Stomach smooth muscle (tissue), 2 donors: ENCODE data around the gene HPGDS.
"Not testable (repeated sequence)": the region's sequence is repeated elsewhere in the genome, so short reads cannot be mapped to it uniquely, and the experiment has no call there.

Experiments
- H3K27ac ChIP-seq: one replicate; pipeline ENCODE4 v1.7.0; 2013; ENCODE audit warnings: mild to moderate bottlenecking, low read length, inconsistent platforms
- H3K27me3 ChIP-seq, 2 donors: one replicate each; pipeline ENCODE4 v1.7.0; 2013; ENCODE audit warnings: low read length in 2 of 2; ENCODE audit not compliant: insufficient read depth in 2 of 2, control insufficient read depth in 1 of 2
- H3K36me3 ChIP-seq, 2 donors: one replicate each; pipeline ENCODE4 v1.7.0; 2013; ENCODE audit warnings: low read length in 2 of 2; ENCODE audit not compliant: control insufficient read depth in 2 of 2, insufficient read depth in 2 of 2
- H3K4me1 ChIP-seq: one replicate; pipeline ENCODE4 v1.7.0; 2013; ENCODE audit warnings: low read length; ENCODE audit not compliant: control insufficient read depth, insufficient read depth
- H3K4me3 ChIP-seq, 2 donors: one replicate each; pipeline ENCODE4 v1.7.0; 2013; ENCODE audit warnings: low read length in 2 of 2
- H3K9ac ChIP-seq, 2 donors: one replicate each; pipeline ENCODE4 v1.7.0; 2013; ENCODE audit warnings: low read length in 2 of 2, mild to moderate bottlenecking in 1 of 2
- H3K9me3 ChIP-seq, 2 donors: one replicate each; pipeline ENCODE4 v1.7.0; 2013; ENCODE audit warnings: low read length in 2 of 2; ENCODE audit not compliant: control insufficient read depth in 2 of 2
- donor health status: healthy.
- donor health status: Pancreatic carcinoma.

The HPGDS gene

DNA sequence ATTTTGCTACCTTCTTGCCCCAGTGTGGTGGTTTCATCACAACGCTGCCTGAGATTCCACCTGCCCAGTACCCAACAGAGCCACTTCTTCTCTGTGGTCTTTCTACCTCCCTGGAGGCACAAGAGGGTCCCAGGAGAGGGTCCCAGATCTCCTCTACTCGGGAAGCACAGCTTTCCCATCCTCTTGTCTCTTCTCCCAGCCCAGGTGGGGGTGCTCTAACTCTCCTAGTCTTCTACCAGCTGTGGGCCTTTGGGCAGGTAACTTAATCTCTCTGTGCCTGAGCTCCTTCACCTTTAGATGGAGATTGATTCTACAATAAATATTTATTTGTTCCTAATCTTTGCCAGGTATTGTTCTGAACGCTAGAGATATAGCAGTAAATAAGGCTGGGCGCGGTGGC is 1.8 kb upstream of the HPGDS start:
- no peak overlapping the region for H3K4me3 ChIP-seq
- H3K4me1 ChIP-seq: no peaks in the 10 kb centered on the region
- no peak overlapping the region for H3K9ac ChIP-seq
- H3K27me3 ChIP-seq: no peaks in the 10 kb centered on the region
- no peak overlapping the region for H3K27ac ChIP-seq
- no peaks in the 10 kb centered on the region for H3K36me3 ChIP-seq
- H3K9me3 ChIP-seq: no peaks in the 10 kb centered on the region

DNA sequence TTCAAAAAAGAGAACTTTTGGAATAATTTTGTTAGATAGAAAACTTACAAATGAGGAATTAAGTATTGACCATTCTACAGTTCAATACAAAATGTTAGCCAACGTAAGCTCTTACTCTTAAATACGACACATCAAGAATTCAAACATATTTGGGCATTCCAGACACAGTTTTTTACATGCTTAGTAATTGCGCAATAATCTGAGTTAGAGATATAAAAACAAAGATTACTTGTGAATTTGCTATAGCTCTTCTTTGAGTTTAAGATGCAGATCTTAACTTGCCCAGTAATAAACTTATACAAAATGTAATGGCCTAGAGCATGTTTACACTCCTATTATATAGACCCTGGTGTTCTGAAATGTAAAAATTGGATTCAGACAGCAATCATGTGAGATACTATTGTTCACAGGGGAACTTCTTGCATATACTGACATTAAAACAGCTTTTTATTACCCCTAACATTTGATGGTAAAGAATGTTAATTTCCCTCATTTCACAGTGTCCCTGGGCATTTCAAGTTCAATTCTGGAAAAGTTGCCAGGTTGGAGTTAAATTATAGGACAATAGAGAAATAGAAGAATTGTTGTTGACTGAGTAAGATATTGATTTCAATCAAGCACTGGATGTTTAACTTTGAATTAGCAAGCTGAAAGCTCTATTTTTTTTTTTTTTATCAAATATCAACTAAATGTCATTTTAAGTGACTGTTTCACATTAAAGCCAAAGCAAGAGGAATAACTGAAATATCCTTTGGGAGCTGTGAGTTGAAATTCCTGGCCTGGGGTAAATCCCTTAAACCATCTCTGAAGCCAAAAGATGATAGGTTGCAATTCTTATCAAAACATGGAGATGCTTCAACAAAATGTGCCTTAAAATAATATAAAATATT is 910 bp downstream of the HPGDS start:
- Histone ChIP-seq H3K4me1 (no peaks in the 10 kb centered on the region), H3K4me3 (no peak overlapping the region), H3K27ac (no peak overlapping the region), H3K27me3 (no peaks in the 10 kb centered on the region), H3K36me3 (no peaks in the 10 kb centered on the region), H3K9ac (no peak overlapping the region), H3K9me3 (no peaks in the 10 kb centered on the region)

DNA sequence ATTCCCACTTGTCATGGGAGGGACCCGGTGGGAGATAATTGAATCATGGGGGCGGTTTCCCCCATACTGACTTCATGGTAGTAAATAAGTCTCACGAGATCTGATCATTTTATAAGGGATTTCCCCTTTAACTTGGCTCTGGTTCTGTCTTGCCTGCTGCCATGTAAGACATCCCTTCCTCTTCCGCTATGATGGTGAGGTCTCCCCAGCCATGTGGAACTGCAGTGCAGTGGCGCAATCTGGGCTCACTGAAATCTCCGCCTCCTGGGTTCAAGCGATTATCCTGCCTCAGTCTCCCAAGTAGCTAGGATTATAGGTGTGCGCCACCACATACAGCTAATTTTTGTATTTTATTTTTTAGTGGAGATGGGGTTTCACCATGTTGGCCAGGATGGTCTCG is 2.9 kb downstream of the HPGDS start:
- Histone ChIP-seq H3K36me3 (no peaks in the 10 kb centered on the region), H3K27me3 (no peaks in the 10 kb centered on the region), H3K4me3 (no peak overlapping the region), H3K9ac (no peak overlapping the region), H3K9me3 (no peaks in the 10 kb centered on the region), H3K27ac (no peak overlapping the region), H3K4me1 (peaks cover 2% of the 10 kb centered on the region)

DNA sequence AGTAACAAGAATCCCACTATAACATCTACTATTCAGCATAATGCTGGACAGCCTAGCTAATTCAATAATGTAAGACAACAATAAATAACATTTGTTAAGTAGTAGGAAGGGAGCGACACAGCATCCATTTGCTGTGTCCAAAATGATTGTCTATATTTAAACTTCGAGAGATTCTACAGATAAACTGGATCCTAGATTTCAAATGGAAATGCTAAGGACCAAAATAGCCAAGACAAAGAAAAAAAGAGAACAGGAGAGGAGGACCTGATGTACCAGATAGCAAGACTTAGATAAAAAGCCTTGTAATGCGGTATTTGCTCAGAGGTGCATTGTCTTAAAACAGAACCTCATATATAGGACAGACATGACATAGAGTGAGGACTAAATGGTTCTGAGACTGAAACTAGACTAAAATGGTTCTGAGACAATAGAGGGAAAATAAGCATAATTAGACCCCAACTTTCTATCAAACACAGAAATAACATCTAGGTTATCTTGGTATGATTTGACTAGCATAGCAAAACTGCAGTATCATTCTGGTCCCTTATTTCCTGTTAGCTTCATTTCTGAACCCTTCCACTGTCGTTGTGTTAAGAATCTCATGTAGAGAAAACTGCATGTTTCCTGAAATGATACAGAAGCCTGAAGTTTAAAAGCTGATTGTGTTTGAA is 3.8 kb downstream of the HPGDS start:
- Histone ChIP-seq H3K36me3 (no peaks in the 10 kb centered on the region), H3K9ac (no peak overlapping the region), H3K4me3 (no peak overlapping the region), H3K27me3 (no peaks in the 10 kb centered on the region), H3K9me3 (no peaks in the 10 kb centered on the region), H3K27ac (no peak overlapping the region), H3K4me1 (peaks cover 2% of the 10 kb centered on the region)

DNA sequence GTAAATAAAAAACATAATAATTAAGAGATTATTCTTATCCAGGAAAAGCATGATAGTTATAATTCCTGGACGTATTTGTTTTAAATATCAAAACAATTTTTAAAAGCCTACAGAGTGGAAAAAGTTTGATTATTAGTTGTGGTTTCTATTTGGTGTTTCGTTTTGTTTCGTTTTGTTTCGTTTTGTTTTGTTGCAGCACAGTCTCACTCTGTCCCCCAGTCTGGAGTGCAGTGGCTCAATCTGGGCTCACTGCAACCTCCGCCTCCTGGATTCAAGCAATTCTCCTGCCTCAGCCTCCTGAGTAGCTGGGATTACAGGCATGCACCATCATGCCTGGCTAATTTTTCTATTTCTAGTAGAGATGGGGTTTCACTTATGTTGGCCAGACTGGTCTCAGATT is 5.8 kb downstream of the HPGDS start:
- not testable (repeated sequence) for H3K27me3 ChIP-seq, H3K27ac ChIP-seq, H3K9ac ChIP-seq, H3K9me3 ChIP-seq, H3K4me1 ChIP-seq, H3K4me3 ChIP-seq, H3K36me3 ChIP-seq

DNA sequence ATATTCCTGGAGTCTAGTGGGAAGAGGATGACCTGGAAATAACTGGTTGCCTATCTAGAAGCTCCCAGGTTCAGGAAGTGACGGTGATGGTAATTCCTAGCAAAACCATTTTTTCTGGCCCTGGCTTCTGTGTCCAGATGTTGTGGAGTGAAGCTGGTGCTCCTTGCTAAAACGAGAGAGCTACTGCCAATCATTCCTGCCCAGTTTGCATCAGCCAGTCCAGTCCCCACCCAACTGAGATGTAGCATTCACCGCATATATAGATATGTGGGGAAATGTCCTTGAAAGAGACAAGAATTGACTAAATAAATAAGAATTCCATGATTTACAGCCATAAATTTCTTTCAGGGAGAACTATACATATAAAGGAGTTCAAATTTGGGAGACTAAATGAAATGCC is 6.3 kb downstream of the HPGDS start:
- Histone ChIP-seq H3K27me3 (no peaks in the 10 kb centered on the region), H3K36me3 (no peaks in the 10 kb centered on the region), H3K4me1 (peaks cover 2% of the 10 kb centered on the region), H3K27ac (no peak overlapping the region), H3K4me3 (no peak overlapping the region), H3K9me3 (no peaks in the 10 kb centered on the region), H3K9ac (no peak overlapping the region)

DNA sequence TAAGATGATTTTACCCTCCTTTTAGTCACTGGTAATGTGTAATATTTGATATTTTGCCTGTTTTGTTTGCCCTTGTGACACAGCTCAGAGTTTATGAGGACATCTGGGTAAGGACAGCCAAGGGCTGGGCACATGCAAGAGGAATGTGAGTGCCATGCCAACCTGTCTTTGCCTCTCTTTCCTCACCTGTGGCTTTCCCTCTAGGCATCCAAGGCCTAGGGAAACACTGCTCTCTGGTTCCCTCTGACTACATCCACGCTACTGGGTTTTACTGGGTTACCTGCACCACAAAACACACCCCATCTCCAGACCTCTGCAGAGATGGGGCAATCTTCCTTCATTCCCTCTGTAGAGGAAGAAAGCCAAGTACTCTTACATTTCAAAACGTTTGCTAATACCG is 7.7 kb downstream of the HPGDS start:
- Histone ChIP-seq H3K9ac (no peak overlapping the region), H3K4me3 (no peak overlapping the region), H3K27ac (no peak overlapping the region), H3K27me3 (no peaks in the 10 kb centered on the region), H3K36me3 (no peaks in the 10 kb centered on the region), H3K9me3 (no peaks in the 10 kb centered on the region), H3K4me1 (peaks cover 2% of the 10 kb centered on the region)

DNA sequence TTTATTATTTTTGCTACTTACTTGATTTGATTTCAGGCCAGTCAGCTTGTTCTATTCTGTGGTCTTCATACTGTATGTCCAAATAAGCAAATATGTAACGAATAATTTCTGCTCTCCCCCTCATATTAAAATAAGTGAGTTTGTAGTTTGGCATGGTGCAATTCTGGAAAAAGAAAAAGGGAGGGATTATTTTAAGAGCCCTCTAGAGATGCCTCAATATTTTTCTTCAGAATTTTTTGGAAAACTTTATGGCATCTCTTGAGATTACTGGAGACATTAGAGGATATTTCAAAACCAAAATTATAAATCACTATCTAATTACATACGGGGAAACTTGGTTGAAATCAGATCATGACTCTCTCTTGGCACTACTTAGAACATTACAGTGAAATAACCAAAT is 8.2 kb downstream of the HPGDS start:
- H3K27ac ChIP-seq: no peak overlapping the region
- peaks cover 2% of the 10 kb centered on the region for H3K4me1 ChIP-seq
- H3K4me3 ChIP-seq: no peak overlapping the region
- no peak overlapping the region for H3K9ac ChIP-seq
- no peaks in the 10 kb centered on the region for H3K27me3 ChIP-seq
- no peaks in the 10 kb centered on the region for H3K36me3 ChIP-seq
- H3K9me3 ChIP-seq: no peaks in the 10 kb centered on the region

DNA sequence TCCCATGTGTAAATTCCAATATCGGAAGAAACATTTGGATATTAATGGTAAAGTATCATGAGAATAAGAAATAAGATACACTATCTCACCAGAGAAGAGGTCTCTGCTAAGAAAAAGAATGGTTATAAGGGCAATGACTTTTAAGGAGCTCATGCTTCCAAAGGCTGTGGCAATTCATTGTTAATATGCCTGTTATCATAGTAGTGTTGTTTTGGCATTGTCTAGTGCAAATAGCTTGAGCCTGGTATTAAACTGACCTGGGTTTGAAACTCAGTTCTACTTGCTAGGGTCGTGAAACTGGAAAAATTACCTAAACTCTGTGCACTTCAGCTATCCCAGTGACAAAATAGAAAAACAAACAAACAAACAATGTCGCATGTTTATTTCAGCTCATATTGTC is 8.8 kb downstream of the HPGDS start:
- Histone ChIP-seq H3K27me3 (no peaks in the 10 kb centered on the region), H3K9ac (no peak overlapping the region), H3K36me3 (no peaks in the 10 kb centered on the region), H3K4me1 (peaks cover 2% of the 10 kb centered on the region), H3K9me3 (no peaks in the 10 kb centered on the region), H3K27ac (no peak overlapping the region), H3K4me3 (no peak overlapping the region)

DNA sequence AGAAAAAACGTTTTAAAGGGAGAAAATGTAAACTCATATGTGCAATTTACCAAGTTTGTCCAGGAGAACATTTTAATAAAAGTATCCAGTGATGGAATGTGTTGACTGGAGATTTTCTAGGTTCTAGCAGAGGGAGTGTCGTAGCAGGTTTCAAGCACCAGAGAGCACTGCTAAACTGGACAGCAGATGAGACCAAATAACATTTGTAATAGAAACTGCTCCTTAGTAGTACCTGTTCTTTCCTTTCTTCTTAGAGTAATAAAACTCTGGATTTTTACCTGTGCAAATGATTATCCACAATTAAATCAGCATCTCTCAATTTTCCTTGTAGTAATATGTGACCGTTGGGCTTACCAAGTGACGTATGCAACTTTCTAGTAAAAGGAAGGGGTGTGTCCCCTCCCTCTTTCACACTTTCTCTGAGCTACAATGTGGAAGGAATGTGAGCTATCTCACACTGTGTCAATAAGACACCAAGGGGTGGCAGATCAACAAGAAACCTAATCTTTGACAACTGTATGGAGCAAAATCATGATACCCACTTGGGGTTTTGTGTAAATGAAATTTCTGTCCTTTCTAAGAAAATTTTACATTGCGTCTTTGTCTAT is 9.5 kb downstream of the HPGDS start:
- Histone ChIP-seq H3K4me1 (peaks cover 2% of the 10 kb centered on the region), H3K4me3 (no peak overlapping the region), H3K27ac (no peak overlapping the region), H3K9me3 (no peaks in the 10 kb centered on the region), H3K9ac (no peak overlapping the region), H3K27me3 (no peaks in the 10 kb centered on the region), H3K36me3 (no peaks in the 10 kb centered on the region)

DNA sequence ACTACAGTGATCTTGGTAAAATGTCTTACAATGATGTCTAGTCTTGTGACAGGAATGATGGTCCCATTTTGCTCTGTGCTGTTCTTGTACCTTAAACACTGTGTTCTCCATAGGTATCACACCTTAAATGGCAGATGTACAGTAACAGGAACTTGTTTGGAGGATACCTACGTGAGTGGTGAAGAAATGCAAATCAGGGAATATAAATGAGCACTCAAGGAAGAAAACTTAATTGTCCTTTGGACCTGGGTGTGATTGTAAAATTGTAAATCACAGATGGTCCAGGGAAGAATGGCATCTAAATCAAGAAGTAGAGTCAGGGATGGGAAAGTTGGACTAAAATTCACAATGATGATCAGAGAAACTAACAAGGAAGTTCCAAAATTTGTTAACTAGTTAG is 12.7 kb downstream of the HPGDS start:
- peaks cover 0 to 11% of the 10 kb centered on the region in 2 donors for H3K9me3 ChIP-seq
- H3K27me3 ChIP-seq: no peaks in the 10 kb centered on the region
- H3K36me3 ChIP-seq: no peaks in the 10 kb centered on the region
- H3K4me1 ChIP-seq: peaks cover 2% of the 10 kb centered on the region
- no peak overlapping the region for H3K27ac ChIP-seq
- no peak overlapping the region for H3K4me3 ChIP-seq
- H3K9ac ChIP-seq: no peak overlapping the region
